AG04449 (cell line): ENCODE results near the gene FAAP100.

Experiments
- CTCF ChIA-PET: fragments of 350-600 bp; formaldehyde crosslinking; extraction: SDS; loops from one replicate; lab custom pipeline; 2021; ENCODE audit warnings: antibody characterized with exemption; lab: Yijun Ruan, JAX
- POLR2A ChIA-PET: fragments of 400-600, 350-600 bp; formaldehyde crosslinking; extraction: SDS; loops from one replicate; lab custom pipeline; 2020; ENCODE audit warnings: antibody characterized with exemption, inconsistent platforms; lab: Yijun Ruan, JAX
- DNase-seq: peaks from one replicate; pipeline ENCODE4 v3.0.0-alpha.2; 2010; ENCODE audit warnings: low read depth, low spot score
- H3K4me3 ChIP-seq: 2 replicates; pipeline ENCODE4 v1.5.1; 2011; ENCODE audit warnings: low read depth, mild to moderate bottlenecking, control low read depth, low read length
- CTCF ChIP-seq: IDR thresholded peaks from one replicate; pipeline ENCODE4 v1.5.1; 2011; ENCODE audit warnings: mild to moderate bottlenecking, moderate library complexity, low read length, control low read depth, inconsistent platforms; ENCODE audit not compliant: insufficient read depth; ENCODE audit errors: missing control alignments

FAAP100 gene

GRCh38 chr17:81538651-81539570 is 13.2 kb downstream of the FAAP100 start:
- POLR2A ChIA-PET, result interaction anchor here (1.2 to 1.5 kb wide), 2 partner anchors 8 to 20 kb away, joined by 3 to 6 read pairs; no protein-coding TSS in a partner anchor
- CTCF ChIA-PET, result interaction anchor here (0.8 to 3.0 kb wide), 2 partner anchors 13 to 62 kb away, joined by 3 to 13 read pairs; partner anchors contain the start of gene FAAP100
- no peak for DNase-seq
- H3K4me3 ChIP-seq, result no peak overlapping the region
- no peak for TF ChIP-seq CTCF

GRCh38 chr17:81537856-81538555 is 14.1 kb downstream of the FAAP100 start:
- no peak for DNase-seq
- ChIA-PET POLR2A (interaction anchor here (0.9 to 1.5 kb wide), 3 partner anchors 9 to 31 kb away, joined by 3 to 6 read pairs (median 4); no protein-coding TSS in a partner anchor), CTCF (interaction anchor here (0.8 to 3.0 kb wide), 3 partner anchors 14 to 63 kb away, joined by 3 to 13 read pairs (median 3); partner anchors contain the start of gene FAAP100)
- H3K4me3 ChIP-seq, result no peak overlapping the region
- no peak for TF ChIP-seq CTCF

- POLR2A ChIA-PET, result interaction anchor here (0.9 kb wide), 1 partner anchor 30 kb away, joined by 4 read pairs; no protein-coding TSS in a partner anchor
- no peak for DNase-seq
- CTCF ChIA-PET, result interaction anchor here (0.9 to 3.0 kb wide), 2 partner anchors 55 to 63 kb away, joined by 3 to 13 read pairs; no protein-coding TSS in a partner anchor
Measured at GRCh38 chr17:81537343-81537855, 14.8 kb downstream of the FAAP100 start.

GRCh38 chr17:81536299-81537290 is 15.6 kb downstream of the FAAP100 start:
- ChIA-PET CTCF (interaction anchor here (0.7 to 3.0 kb wide), 2 partner anchors 18 to 64 kb away, joined by 3 to 13 read pairs; no protein-coding TSS in a partner anchor), POLR2A (no interaction called here)
- no peak overlapping the region for H3K4me3 ChIP-seq
- TF ChIP-seq CTCF, result no peak
- DNase-seq, result no peak

More at GRCh38 chr17:81537343-81537855, 14.8 kb downstream of the FAAP100 start:
- H3K4me3 ChIP-seq, result no peak overlapping the region
- TF ChIP-seq CTCF, result peak; percentile 67

- CTCF ChIA-PET, result interaction anchor here (0.7 kb wide), 1 partner anchor 17 kb away, joined by 3 read pairs; no protein-coding TSS in a partner anchor
- TF ChIP-seq CTCF, result no peak
- H3K4me3 ChIP-seq, result no peak overlapping the region
- DNase-seq, result no peak
- POLR2A ChIA-PET, result no interaction called here
Measured at GRCh38 chr17:81535480-81536298, 16.5 kb downstream of the FAAP100 start.
